ENCODE measurements around the gene POLH. TPM values are rescaled to one million over a fixed set of nuclear protein-coding genes. Genes with fewer than 3 reads are reported as not detected.
"Not testable (repeated sequence)": the region's sequence is repeated elsewhere in the genome, so short reads cannot be mapped to it uniquely, and the experiment has no call there.

POLH gene
- total and polyA plus RNA-seq, 4 experiments from 2014 or later = 8.2 to 31.9 (median 25.1) TPM

- no peak for DNase-seq
- peaks cover 51 to 74% of the 10 kb centered on the region in 2 donors for H3K36me3 Mint-ChIP-seq
- POLR2A ChIA-PET (ENCODE audit: partially characterized antibody) = no interaction called here
- no peak overlapping the region for H3K4me3 ChIP-seq (ENCODE audit: low read length in 2 of 2)
- H3K27me3 ChIP-seq (ENCODE audit: insufficient read depth, low read length) = no peaks in the 10 kb centered on the region
- H3K27ac Mint-ChIP-seq = peak overlapping the region in 4 of 7 donors; percentile 7 to 73 (median 26)
- intact Hi-C loops (cut with micrococcal nuclease) = no loop called here
- H3K4me3 Mint-ChIP-seq = no peak overlapping the region
- no peaks in the 10 kb centered on the region for H3K4me1 ChIP-seq (ENCODE audit: insufficient read depth, low read length)
- no peaks in the 10 kb centered on the region for H3K9me3 ChIP-seq (ENCODE audit: control insufficient read depth in 1 of 2, low read length in 2 of 2)
- peaks cover 59% of the 10 kb centered on the region for H3K36me3 ChIP-seq (ENCODE audit: insufficient read depth, low read length)
- CTCF ChIA-PET (ENCODE audit: partially characterized antibody) = interaction anchor here (1.1 to 1.2 kb wide), 2 partner anchors 9 to 42 kb away, joined by 3 read pairs; no protein-coding TSS in a partner anchor
- H3K4me1 Mint-ChIP-seq = peaks cover 0 to 2% (median 0%) of the 10 kb centered on the region in 4 donors
- H3K9me3 Mint-ChIP-seq = no peaks in the 10 kb centered on the region
- no peak overlapping the region for H3K27ac ChIP-seq (ENCODE audit: low read depth, low read length)
- H3K27me3 Mint-ChIP-seq = no peaks in the 10 kb centered on the region
Measured at GRCh38 chr6:43547222-43547621, 28.8 kb upstream of the POLH start.

GRCh38 chr6:43557620-43558019, 18.4 kb upstream of the POLH start:
- H3K27me3 ChIP-seq (ENCODE audit: insufficient read depth, low read length); H3K27me3 Mint-ChIP-seq; DNase-seq; H3K4me1 Mint-ChIP-seq; H3K27ac ChIP-seq (ENCODE audit: low read depth, low read length); H3K9me3 ChIP-seq (ENCODE audit: control insufficient read depth in 1 of 2, low read length in 2 of 2); H3K4me3 Mint-ChIP-seq; intact Hi-C loops (cut with micrococcal nuclease); H3K4me1 ChIP-seq (ENCODE audit: insufficient read depth, low read length); H3K4me3 ChIP-seq (ENCODE audit: low read length in 2 of 2); H3K9me3 Mint-ChIP-seq: not testable (repeated sequence)
- Mint-ChIP-seq H3K36me3 (peaks cover 54 to 80% of the 10 kb centered on the region in 2 donors), H3K27ac (peak overlapping the region in 1 of 7 donors; percentile 41)
- CTCF ChIA-PET (ENCODE audit: partially characterized antibody) = interaction anchor here (0.7 kb wide), 1 partner anchor 1010 kb away, joined by 4 read pairs; no protein-coding TSS in a partner anchor
- H3K36me3 ChIP-seq (ENCODE audit: insufficient read depth, low read length) = peaks cover 68% of the 10 kb centered on the region
- POLR2A ChIA-PET (ENCODE audit: partially characterized antibody) = interaction anchor here (0.7 kb wide), 1 partner anchor 174 kb away, joined by 3 read pairs; no protein-coding TSS in a partner anchor

- peaks cover 70% of the 10 kb centered on the region for H3K36me3 ChIP-seq (ENCODE audit: insufficient read depth, low read length)
- H3K27me3 ChIP-seq (ENCODE audit: insufficient read depth, low read length) = no peaks in the 10 kb centered on the region
- Mint-ChIP-seq H3K36me3 (peaks cover 48 to 77% of the 10 kb centered on the region in 2 donors), H3K4me1 (no peaks in the 10 kb centered on the region), H3K9me3 (no peaks in the 10 kb centered on the region), H3K27me3 (no peaks in the 10 kb centered on the region), H3K27ac (no peak overlapping the region), H3K4me3 (no peak overlapping the region)
- intact Hi-C loops (cut with micrococcal nuclease) = no loop called here
- H3K4me1 ChIP-seq (ENCODE audit: insufficient read depth, low read length) = no peaks in the 10 kb centered on the region
- POLR2A ChIA-PET (ENCODE audit: partially characterized antibody) = interaction anchor here (0.7 kb wide), 1 partner anchor 283 kb away, joined by 3 read pairs; no protein-coding TSS in a partner anchor
- no peaks in the 10 kb centered on the region for H3K9me3 ChIP-seq (ENCODE audit: control insufficient read depth in 1 of 2, low read length in 2 of 2)
- H3K4me3 ChIP-seq (ENCODE audit: low read length in 2 of 2) = no peak overlapping the region
- H3K27ac ChIP-seq (ENCODE audit: low read depth, low read length) = no peak overlapping the region
- DNase-seq = no peak
- CTCF ChIA-PET (ENCODE audit: partially characterized antibody) = interaction anchor here (1.0 kb wide), 1 partner anchor 53 kb away, joined by 4 read pairs; no protein-coding TSS in a partner anchor
Measured at GRCh38 chr6:43559328-43559727, 16.7 kb upstream of the POLH start.

GRCh38 chr6:43570876-43571441, 5.0 kb upstream of the POLH start:
- H3K4me1 ChIP-seq (ENCODE audit: insufficient read depth, low read length) = peaks cover 8% of the 10 kb centered on the region
- H3K27ac ChIP-seq (ENCODE audit: low read depth, low read length) = no peak overlapping the region
- H3K4me3 ChIP-seq (ENCODE audit: low read length in 2 of 2) = no peak overlapping the region
- POLR2A ChIA-PET (ENCODE audit: partially characterized antibody) = interaction anchor here (0.9 kb wide), 1 partner anchor 13 kb away, joined by 3 read pairs; no protein-coding TSS in a partner anchor
- peaks cover 25% of the 10 kb centered on the region for H3K36me3 ChIP-seq (ENCODE audit: insufficient read depth, low read length)
- H3K27me3 ChIP-seq (ENCODE audit: insufficient read depth, low read length) = no peaks in the 10 kb centered on the region
- intact Hi-C loops (cut with micrococcal nuclease) = no loop called here
- H3K4me3 Mint-ChIP-seq = no peak overlapping the region
- no peaks in the 10 kb centered on the region for H3K9me3 ChIP-seq (ENCODE audit: control insufficient read depth in 1 of 2, low read length in 2 of 2)
- H3K36me3 Mint-ChIP-seq = peaks cover 32 to 46% of the 10 kb centered on the region in 2 donors
- DNase-seq = no peak
- H3K4me1 Mint-ChIP-seq = peaks cover 8 to 15% (median 11%) of the 10 kb centered on the region in 4 donors
- CTCF ChIA-PET (ENCODE audit: partially characterized antibody) = interaction anchor here (0.9 to 1.6 kb wide), 3 partner anchors 14 to 57 kb away, joined by 3 to 4 read pairs (median 3); no protein-coding TSS in a partner anchor
- no peaks in the 10 kb centered on the region for H3K27me3 Mint-ChIP-seq
- no peaks in the 10 kb centered on the region for H3K9me3 Mint-ChIP-seq
- peak overlapping the region in 4 of 7 donors; percentile 24 to 68 (median 52) for H3K27ac Mint-ChIP-seq

GRCh38 chr6:43572015-43572414, 4.0 kb upstream of the POLH start:
- no peaks in the 10 kb centered on the region for H3K27me3 ChIP-seq (ENCODE audit: insufficient read depth, low read length)
- H3K9me3 ChIP-seq (ENCODE audit: control insufficient read depth in 1 of 2, low read length in 2 of 2) = no peaks in the 10 kb centered on the region
- ChIA-PET POLR2A (ENCODE audit: partially characterized antibody) (interaction anchor here (1.6 kb wide), 1 partner anchor 13 kb away, joined by 3 read pairs; no protein-coding TSS in a partner anchor), CTCF (ENCODE audit: partially characterized antibody) (no interaction called here)
- intact Hi-C loops (cut with micrococcal nuclease) = no loop called here
- Mint-ChIP-seq H3K9me3 (no peaks in the 10 kb centered on the region), H3K4me3 (no peak overlapping the region), H3K4me1 (peaks cover 8 to 24% (median 14%) of the 10 kb centered on the region in 4 donors), H3K27ac (no peak overlapping the region), H3K36me3 (peaks cover 24 to 48% of the 10 kb centered on the region in 2 donors), H3K27me3 (no peaks in the 10 kb centered on the region)
- no peak overlapping the region for H3K4me3 ChIP-seq (ENCODE audit: low read length in 2 of 2)
- peaks cover 21% of the 10 kb centered on the region for H3K36me3 ChIP-seq (ENCODE audit: insufficient read depth, low read length)
- DNase-seq = no peak
- peaks cover 14% of the 10 kb centered on the region for H3K4me1 ChIP-seq (ENCODE audit: insufficient read depth, low read length)
- H3K27ac ChIP-seq (ENCODE audit: low read depth, low read length) = no peak overlapping the region

GRCh38 chr6:43575105-43575771, 747 bp upstream of the POLH start:
- peaks cover 13 to 40% of the 10 kb centered on the region in 2 donors for H3K36me3 Mint-ChIP-seq
- POLR2A ChIA-PET (ENCODE audit: partially characterized antibody) = interaction anchor here (0.6 to 3.0 kb wide), 11 partner anchors 10 to 1525 kb away, joined by 3 to 20 read pairs (median 3); partner anchors contain the start of genes DNPH1, GTPBP2, HSP90AB1 and MAD2L1BP
- peaks cover 23 to 48% (median 36%) of the 10 kb centered on the region in 4 donors for H3K4me1 Mint-ChIP-seq

GRCh38 chr6:43578748-43579147, 2.8 kb downstream of the POLH start:
- no peak for DNase-seq
- intact Hi-C loops (cut with micrococcal nuclease) = loop anchor here (5.0 kb wide), 1 partner anchor 406 kb away; the partner anchor contains the start of gene SRF
- Mint-ChIP-seq H3K36me3 (peaks cover 14 to 33% of the 10 kb centered on the region in 2 donors), H3K27ac (peak overlapping the region in 6 of 7 donors; percentile 41 to 76 (median 58)), H3K27me3 (no peaks in the 10 kb centered on the region), H3K4me3 (peak overlapping the region in 6 of 8 donors; percentile 13 to 74 (median 45)), H3K4me1 (peaks cover 24 to 59% (median 40%) of the 10 kb centered on the region in 4 donors), H3K9me3 (no peaks in the 10 kb centered on the region)
- CTCF ChIA-PET (ENCODE audit: partially characterized antibody) = no interaction called here
- POLR2A ChIA-PET (ENCODE audit: partially characterized antibody) = no interaction called here
- Histone ChIP-seq H3K27me3 (ENCODE audit: insufficient read depth, low read length) (no peaks in the 10 kb centered on the region), H3K27ac (ENCODE audit: low read depth, low read length) (no peak overlapping the region), H3K4me1 (ENCODE audit: insufficient read depth, low read length) (peaks cover 39% of the 10 kb centered on the region), H3K36me3 (ENCODE audit: insufficient read depth, low read length) (peaks cover 15% of the 10 kb centered on the region), H3K9me3 (ENCODE audit: control insufficient read depth in 1 of 2, low read length in 2 of 2) (no peaks in the 10 kb centered on the region), H3K4me3 (ENCODE audit: low read length in 2 of 2) (no peak overlapping the region)

More at GRCh38 chr6:43575105-43575771, 747 bp upstream of the POLH start:
- Histone ChIP-seq H3K27me3 (ENCODE audit: insufficient read depth, low read length) (no peaks in the 10 kb centered on the region), H3K36me3 (ENCODE audit: insufficient read depth, low read length) (peaks cover 18% of the 10 kb centered on the region), H3K4me3 (ENCODE audit: low read length in 2 of 2) (peak overlapping the region; percentile 31 to 82), H3K4me1 (ENCODE audit: insufficient read depth, low read length) (peaks cover 33% of the 10 kb centered on the region), H3K9me3 (ENCODE audit: control insufficient read depth in 1 of 2, low read length in 2 of 2) (no peaks in the 10 kb centered on the region), H3K27ac (ENCODE audit: low read depth, low read length) (peak overlapping the region; percentile 79)
- Mint-ChIP-seq H3K27ac (peak overlapping the region; percentile 77 to 96 (median 87)), H3K27me3 (no peaks in the 10 kb centered on the region), H3K9me3 (no peaks in the 10 kb centered on the region), H3K4me3 (peak overlapping the region; percentile 93 to 99 (median 98))
- no peak for DNase-seq
- CTCF ChIA-PET (ENCODE audit: partially characterized antibody) = interaction anchor here (0.6 to 0.7 kb wide), 2 partner anchors 9 to 177 kb away, joined by 3 read pairs; no protein-coding TSS in a partner anchor
- intact Hi-C loops (cut with micrococcal nuclease) = loop anchor here (2.0 to 5.0 kb wide), 2 partner anchors 206 to 403 kb away; partner anchors contain the start of genes SRF and ZNF318
